Testis (tissue), 3 donors: ENCODE data around the gene MED27. TPM values are rescaled to one million over a fixed set of nuclear protein-coding genes. Genes with fewer than 3 reads are reported as not detected.

Source experiments
- DNase-seq: peaks from one replicate; pipeline ENCODE4 v3.0.0-alpha.2; 2019
- H3K27ac ChIP-seq, 2 donors: fragments of 200-600 bp; sonication (generic); one replicate each; pipeline ENCODE4 v1.5.1; 2019
- H3K27me3 ChIP-seq: fragments of 200-600 bp; sonication (generic); one replicate; pipeline ENCODE4 v1.5.1; 2019
- H3K36me3 ChIP-seq: fragments of 200-600 bp; sonication (generic); one replicate; pipeline ENCODE4 v1.5.1; 2017; ENCODE audit warnings: low read depth; ENCODE audit errors: missing control alignments
- H3K4me1 ChIP-seq: fragments of 200-600 bp; sonication (generic); one replicate; pipeline ENCODE4 v1.5.1; 2019
- H3K4me3 ChIP-seq, 2 donors: fragments of 200-600 bp; sonication (generic); one replicate each; pipeline ENCODE4 v1.5.1; 2017 to 2019
- H3K9me3 ChIP-seq: fragments of 200-600 bp; sonication (generic); one replicate; pipeline ENCODE4 v1.5.1; 2017
- POLR2A ChIP-seq: fragments of 450-650 bp; IDR thresholded peaks from one replicate; pipeline ENCODE4 v1.6.1; 2017; ENCODE audit warnings: antibody characterized with exemption, mild to moderate bottlenecking, moderate library complexity
- WGBS, 2 donors: methylation state at CpG; one replicate each; pipeline ENCODE4 v1.1.5; 2018; 5-methylcytosine and 5-hydroxymethylcytosine counted together
- intact Hi-C: fragments of 100-400 bp; cut with DNase I; formaldehyde crosslinking; loops from one replicate; pipeline ENCODE4 v1.15.1; 2023; ENCODE audit warnings: low total_unique reads
- polyA plus RNA-seq: library from polyadenylated mRNA; stranded (reverse); fragments of 350-450 nt; fragmentation: Illumina TruSeq; extraction: RNeasy Lipid Tissue Mini Kit (QIAGEN cat#74804); gene quantifications from one replicate; pipeline ENCODE4 v1.2.3, GENCODE V29; 2014; ENCODE audit warnings: low read depth, low replicate concordance; ENCODE audit not compliant: insufficient read depth
- total RNA-seq, 2 donors: library from RNA; depleted of rRNA; stranded (reverse); fragments of >200 nt; gene quantifications; one replicate each; pipeline ENCODE4 v1.2.3, GENCODE V29; 2016
- TF ChIP-seq, protein P1 (sequence below), 3 experiments: fragments of 450-650 bp in 2 of 3; fragments of 200-600 bp in 1 of 3; sonication (generic) in 1 of 3; IDR thresholded peaks; one replicate each; pipeline ENCODE4 v1.5.1; 2016 to 2019; ENCODE audit warnings: antibody characterized with exemption in 3 of 3, mild to moderate bottlenecking in 2 of 3, moderate library complexity in 1 of 3

MED27 gene
- total and polyA plus RNA-seq, 3 donors from 2014 or later, result 30.7 to 45.0 (median 33.7) TPM

DNA sequence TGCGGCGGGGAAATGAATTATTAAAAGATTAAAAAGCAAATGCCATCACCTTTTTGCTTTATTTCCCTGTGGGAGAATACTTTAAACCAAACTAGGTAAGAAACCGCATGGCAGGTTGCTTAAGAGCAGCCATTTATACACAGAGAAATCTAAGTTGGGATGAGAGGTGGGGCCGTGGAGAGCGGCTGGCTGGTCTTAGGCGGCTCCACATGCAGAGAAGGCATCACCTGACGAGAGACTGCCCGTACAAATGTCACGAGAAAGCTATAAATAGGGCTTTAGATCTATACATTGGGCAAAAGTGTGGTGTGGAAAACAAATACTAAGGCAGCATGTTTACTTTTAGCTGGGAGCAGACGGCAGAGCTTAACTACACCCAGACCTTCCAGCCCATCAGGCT is 39.4 kb downstream of the MED27 start:
- Histone ChIP-seq H3K4me1 (no peaks in the 10 kb centered on the region), H3K9me3 (no peaks in the 10 kb centered on the region), H3K4me3 (no peak overlapping the region), H3K36me3 (no peaks in the 10 kb centered on the region), H3K27ac (no peak overlapping the region), H3K27me3 (no peaks in the 10 kb centered on the region)
- 91 to 92% methylated on average over 10 of the region's 10 CpGs for WGBS, 2 donors
- no peak for TF ChIP-seq POLR2A
- TF ChIP-seq, protein P1, sequence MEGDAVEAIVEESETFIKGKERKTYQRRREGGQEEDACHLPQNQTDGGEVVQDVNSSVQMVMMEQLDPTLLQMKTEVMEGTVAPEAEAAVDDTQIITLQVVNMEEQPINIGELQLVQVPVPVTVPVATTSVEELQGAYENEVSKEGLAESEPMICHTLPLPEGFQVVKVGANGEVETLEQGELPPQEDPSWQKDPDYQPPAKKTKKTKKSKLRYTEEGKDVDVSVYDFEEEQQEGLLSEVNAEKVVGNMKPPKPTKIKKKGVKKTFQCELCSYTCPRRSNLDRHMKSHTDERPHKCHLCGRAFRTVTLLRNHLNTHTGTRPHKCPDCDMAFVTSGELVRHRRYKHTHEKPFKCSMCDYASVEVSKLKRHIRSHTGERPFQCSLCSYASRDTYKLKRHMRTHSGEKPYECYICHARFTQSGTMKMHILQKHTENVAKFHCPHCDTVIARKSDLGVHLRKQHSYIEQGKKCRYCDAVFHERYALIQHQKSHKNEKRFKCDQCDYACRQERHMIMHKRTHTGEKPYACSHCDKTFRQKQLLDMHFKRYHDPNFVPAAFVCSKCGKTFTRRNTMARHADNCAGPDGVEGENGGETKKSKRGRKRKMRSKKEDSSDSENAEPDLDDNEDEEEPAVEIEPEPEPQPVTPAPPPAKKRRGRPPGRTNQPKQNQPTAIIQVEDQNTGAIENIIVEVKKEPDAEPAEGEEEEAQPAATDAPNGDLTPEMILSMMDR (IDR thresholded peaks at IDR 0.05), result no peak
- DNase-seq, result no peak
- intact Hi-C loops, result no loop called here

DNA sequence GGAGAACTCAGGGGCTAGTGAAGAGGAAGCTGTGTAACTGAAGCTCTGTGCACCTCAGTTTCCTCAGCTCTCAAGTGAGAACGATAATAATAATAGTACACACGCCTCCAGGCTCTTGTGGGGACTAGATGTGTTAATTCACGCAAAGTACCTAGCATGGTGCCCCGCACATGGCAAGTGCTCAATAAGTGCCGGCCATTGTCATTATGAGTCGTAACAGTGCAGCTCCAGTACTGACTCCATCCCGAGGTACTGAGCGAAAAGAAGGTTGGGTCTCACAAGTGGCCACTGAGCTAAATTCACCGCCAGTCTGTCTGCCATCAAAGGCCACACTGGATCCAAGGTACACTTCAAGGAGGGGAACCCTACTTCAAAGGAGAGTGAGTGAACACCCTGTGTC is 40.4 kb downstream of the MED27 start:
- TF ChIP-seq POLR2A, result no peak
- TF ChIP-seq, protein P1 (IDR thresholded peaks at IDR 0.05), result no peak
- Histone ChIP-seq H3K4me1 (no peaks in the 10 kb centered on the region), H3K27ac (no peak overlapping the region), H3K27me3 (no peaks in the 10 kb centered on the region), H3K36me3 (no peaks in the 10 kb centered on the region), H3K4me3 (no peak overlapping the region), H3K9me3 (no peaks in the 10 kb centered on the region)
- DNase-seq, result no peak
- intact Hi-C loops, result no loop called here
- 93 to 97% methylated on average over 9 of the region's 9 CpGs for WGBS, 2 donors

DNA sequence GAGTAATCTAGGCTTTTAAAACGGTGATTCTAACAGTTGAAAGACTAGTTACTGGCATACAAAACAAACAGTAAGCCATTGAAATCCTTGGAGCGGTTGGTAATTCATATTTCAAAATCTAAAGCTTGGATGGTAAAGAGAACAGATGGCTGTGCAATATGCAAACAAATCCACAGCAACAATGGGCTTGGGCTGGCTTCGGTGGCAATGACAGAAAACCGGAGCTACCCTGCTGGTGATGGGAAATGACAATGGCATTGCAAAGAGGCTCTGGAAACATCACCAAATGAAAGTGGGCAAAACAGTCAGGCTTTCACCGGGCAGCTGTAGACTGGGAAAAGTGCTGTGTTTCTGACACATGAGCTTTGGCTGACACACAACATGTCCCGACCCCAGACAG is 42.2 kb downstream of the MED27 start:
- H3K4me1 ChIP-seq, result no peaks in the 10 kb centered on the region
- no peak overlapping the region for H3K27ac ChIP-seq
- H3K9me3 ChIP-seq, result no peaks in the 10 kb centered on the region
- H3K36me3 ChIP-seq, result no peaks in the 10 kb centered on the region
- WGBS, 2 donors, result 87 to 98% methylated on average over 6 of the region's 6 CpGs
- intact Hi-C loops, result no loop called here
- H3K27me3 ChIP-seq, result no peaks in the 10 kb centered on the region
- TF ChIP-seq POLR2A, result no peak
- TF ChIP-seq, protein P1 (IDR thresholded peaks at IDR 0.05), result no peak
- no peak for DNase-seq
- H3K4me3 ChIP-seq, result no peak overlapping the region

DNA sequence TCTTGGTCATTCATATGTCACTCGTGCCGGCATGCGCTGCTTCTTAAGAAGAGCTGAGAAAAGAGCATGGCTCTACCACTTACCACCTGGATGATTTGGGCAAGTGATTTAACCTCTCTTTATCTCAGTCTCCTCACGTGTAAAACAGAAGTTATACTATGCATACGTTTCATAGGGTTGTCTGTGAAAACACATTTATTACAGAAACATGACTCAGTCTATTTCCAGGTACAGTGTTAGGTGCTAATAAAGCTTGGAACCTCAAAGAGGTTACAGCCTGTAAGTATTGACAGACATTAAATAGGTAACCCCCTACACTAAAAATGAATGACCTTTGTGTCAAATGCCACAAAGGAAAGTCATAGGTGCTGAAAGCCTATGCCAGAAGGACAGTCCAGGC is 43.1 kb downstream of the MED27 start:
- TF ChIP-seq, protein P1 (IDR thresholded peaks at IDR 0.05), result no peak
- TF ChIP-seq POLR2A, result no peak
- no peaks in the 10 kb centered on the region for H3K36me3 ChIP-seq
- H3K9me3 ChIP-seq, result no peaks in the 10 kb centered on the region
- 85 to 93% methylated on average over 5 of the region's 5 CpGs for WGBS, 2 donors
- no peak for DNase-seq
- intact Hi-C loops, result no loop called here
- no peaks in the 10 kb centered on the region for H3K4me1 ChIP-seq
- H3K27ac ChIP-seq, result no peak overlapping the region
- H3K4me3 ChIP-seq, result no peak overlapping the region
- H3K27me3 ChIP-seq, result no peaks in the 10 kb centered on the region

DNA sequence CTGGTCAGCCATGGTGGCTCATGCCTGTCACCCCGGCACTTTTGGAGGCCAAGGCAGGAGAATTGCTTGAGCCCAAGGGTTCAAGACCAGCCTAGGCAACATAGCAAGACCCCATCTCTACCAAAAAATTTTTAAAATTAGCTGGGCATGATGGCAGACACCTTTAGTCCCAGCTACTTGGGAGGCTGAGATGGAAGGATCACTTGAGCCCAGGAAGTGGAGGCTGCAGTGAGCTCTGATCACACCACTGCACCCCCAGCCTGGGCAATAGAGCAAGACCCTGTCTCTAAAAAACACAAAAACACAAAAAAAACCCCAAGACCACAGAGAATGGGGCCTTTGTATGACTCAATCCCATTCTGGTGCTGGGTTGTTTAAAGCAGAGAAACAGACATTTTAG is 44.0 kb downstream of the MED27 start:
- intact Hi-C loops, result no loop called here
- TF ChIP-seq, protein P1 (IDR thresholded peaks at IDR 0.05), result no peak
- no peak for TF ChIP-seq POLR2A
- WGBS, 2 donors, result 91 to 100% methylated on average over 1 of the region's 1 CpG
- no peaks in the 10 kb centered on the region for H3K36me3 ChIP-seq
- DNase-seq, result no peak
- H3K4me1 ChIP-seq, result no peaks in the 10 kb centered on the region
- H3K27me3 ChIP-seq, result no peaks in the 10 kb centered on the region
- no peaks in the 10 kb centered on the region for H3K9me3 ChIP-seq
- H3K4me3 ChIP-seq, result no peak overlapping the region
- H3K27ac ChIP-seq, result no peak overlapping the region
